Left forelimb (tissue), 1 donor: ENCODE results near the gene GJC3.
"Not testable (repeated sequence)": the region's sequence is repeated elsewhere in the genome, so short reads cannot be mapped to it uniquely, and the experiment has no call there.

Experiments
- DNase-seq: peaks from one replicate; pipeline ENCODE4 v3.0.0-alpha.2; 2018; ENCODE audit warnings: low spot score

Gene GJC3

GRCh38 chr7:99928994-99929729 lies at the start of gene GJC3:
GJC3 (minus strand) TSS chr7:99929620; CDS start chr7:99929620, 0 bp downstream.
- no peak for DNase-seq

GRCh38 chr7:99976626-99977025 lies 47.2 kb upstream of the GJC3 start:
- DNase-seq, result no peak

- DNase-seq, result no peak
Measured at GRCh38 chr7:99975782-99976521, 46.5 kb upstream of the GJC3 start, which contains the start of gene AZGP1. AZGP1 (minus strand) TSS chr7:99976031; CDS start chr7:99976020, 11 bp downstream.

- no peak for DNase-seq
Measured at GRCh38 chr7:99974681-99975080, 45.3 kb upstream of the GJC3 start.

GRCh38 chr7:99973817-99974216 lies 44.4 kb upstream of the GJC3 start:
- not testable (repeated sequence) for DNase-seq

- no peak for DNase-seq
Measured at GRCh38 chr7:99971242-99971641, 41.8 kb upstream of the GJC3 start.

GRCh38 chr7:99969813-99970212 lies 40.4 kb upstream of the GJC3 start:
- DNase-seq, result not testable (repeated sequence)

GRCh38 chr7:99969298-99969697 lies 39.9 kb upstream of the GJC3 start:
- no peak for DNase-seq

GRCh38 chr7:99958564-99959227 lies 29.3 kb upstream of the GJC3 start:
- DNase-seq, result no peak

GRCh38 chr7:99955247-99955646 lies 25.8 kb upstream of the GJC3 start:
- no peak for DNase-seq

- not testable (repeated sequence) for DNase-seq
Measured at GRCh38 chr7:99954643-99955042, 25.2 kb upstream of the GJC3 start.

GRCh38 chr7:99953649-99954048 lies 24.2 kb upstream of the GJC3 start:
- DNase-seq, result no peak

- not testable (repeated sequence) for DNase-seq
Measured at GRCh38 chr7:99952649-99953048, 23.2 kb upstream of the GJC3 start.

GRCh38 chr7:99950819-99951218 lies 21.4 kb upstream of the GJC3 start:
- DNase-seq, result not testable (repeated sequence)

GRCh38 chr7:99949645-99950228 lies 20.3 kb upstream of the GJC3 start:
- DNase-seq, result no peak

- no peak for DNase-seq
Measured at GRCh38 chr7:99947608-99948007, 18.2 kb upstream of the GJC3 start.

- no peak for DNase-seq
Measured at GRCh38 chr7:99944497-99945070, 15.2 kb upstream of the GJC3 start.

GRCh38 chr7:99943641-99944496 lies 14.4 kb upstream of the GJC3 start:
- no peak for DNase-seq

- no peak for DNase-seq
Measured at GRCh38 chr7:99938296-99938695, 8.9 kb upstream of the GJC3 start.

GRCh38 chr7:99935009-99935408 lies 5.6 kb upstream of the GJC3 start:
- not testable (repeated sequence) for DNase-seq

GRCh38 chr7:99930376-99930775 lies 956 bp upstream of the GJC3 start:
- DNase-seq, result no peak
